Stomach (tissue), 4 donors: ENCODE data around the gene CLCN1.

ENCODE experiments used
- CTCF ChIP-seq, 7 experiments: fragments of 450-650 bp in 4 of 7; fragments of 200-600 bp in 3 of 7; sonication (generic) in 3 of 7; IDR thresholded peaks; one replicate each; pipeline ENCODE4 v1.5.1; 2016 to 2019; ENCODE audit warnings: antibody characterized with exemption in 7 of 7, control low read depth in 2 of 7, mild to moderate bottlenecking in 1 of 7
- EP300 ChIP-seq: sonication (generic); formaldehyde crosslinking; IDR thresholded peaks from one replicate; pipeline ENCODE4 v1.6.1; 2017; ENCODE audit warnings: antibody characterized with exemption
- POLR2A ChIP-seq, 4 donors: fragments of 450-650 bp; IDR thresholded peaks; one replicate each; pipeline ENCODE4 v1.6.1; 2016; ENCODE audit warnings: antibody characterized with exemption in 4 of 4, control low read depth in 2 of 4, mild to moderate bottlenecking in 1 of 4, moderate library complexity in 1 of 4

DNA sequence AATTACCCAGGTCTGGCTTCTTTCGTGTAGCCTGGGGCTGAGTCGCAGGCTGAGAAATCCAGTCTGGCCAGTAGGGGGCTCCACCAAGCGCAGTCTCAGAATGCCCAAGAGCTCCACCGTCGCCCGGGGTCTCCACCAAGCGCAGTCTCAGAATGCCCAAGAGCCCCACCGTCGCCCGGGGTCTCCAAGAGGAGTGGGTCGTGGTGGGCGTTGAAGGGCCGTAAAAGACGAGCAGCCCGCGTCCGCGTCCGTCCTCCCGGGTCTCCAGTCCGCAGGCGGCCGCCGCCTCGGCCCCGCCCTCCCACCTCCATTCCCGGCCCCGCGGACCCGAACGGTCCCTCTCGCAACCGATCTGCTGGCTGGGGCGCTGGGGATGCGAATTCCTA, 64.3 kb downstream of the CLCN1 start:
- no peak for TF ChIP-seq POLR2A (IDR thresholded peaks at IDR 0.05)
- peak in 6 of 7 experiments; percentile 55 to 95 (median 88) for TF ChIP-seq CTCF (IDR thresholded peaks at IDR 0.05)
- TF ChIP-seq EP300 = no peak
